ENCODE measurements around the gene NT5C1A. TPM values are rescaled to one million over a fixed set of nuclear protein-coding genes. Genes with fewer than 3 reads are reported as not detected.

Gene NT5C1A
- total RNA-seq, 2 experiments from 2014 or later, result 1.1 to 1.3 TPM

DNA sequence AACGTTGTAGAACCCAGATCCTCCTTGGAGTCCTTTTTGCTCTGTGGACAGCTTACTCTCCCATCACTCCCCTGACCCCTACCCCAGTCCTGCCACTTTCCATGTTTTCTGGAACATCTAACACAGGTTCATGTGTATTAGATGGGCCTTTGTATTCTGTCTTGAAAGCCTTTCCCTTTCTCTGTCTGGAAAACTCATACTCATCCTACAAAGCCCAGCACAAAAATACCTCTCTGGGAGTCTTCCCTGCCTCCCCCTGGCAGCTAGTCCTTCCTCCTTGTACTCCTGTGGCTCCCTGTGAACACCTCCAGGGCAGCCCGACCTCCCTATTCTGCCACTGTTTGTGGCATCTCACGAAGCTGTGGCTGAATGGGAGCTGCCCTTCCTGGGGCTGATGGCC, 24.7 kb downstream of the NT5C1A start:
- Histone ChIP-seq H3K27me3 (ENCODE audit: control insufficient read depth in 1 of 2, insufficient read depth in 2 of 2, low read length in 2 of 2) (peaks cover 0 to 2% of the 10 kb centered on the region in 2 experiments), H3K9me3 (ENCODE audit: control insufficient read depth in 1 of 2, insufficient read depth in 1 of 2, low read length in 2 of 2) (no peaks in the 10 kb centered on the region), H3K4me1 (ENCODE audit: insufficient read depth, low read length) (no peaks in the 10 kb centered on the region), H3K4me3 (ENCODE audit: low read length) (no peak overlapping the region), H3K36me3 (ENCODE audit: insufficient read depth, low read length) (no peaks in the 10 kb centered on the region), H3K27ac (ENCODE audit: low read depth in 1 of 2, low read length in 2 of 2) (no peak overlapping the region)
- TF ChIP-seq, protein P1, sequence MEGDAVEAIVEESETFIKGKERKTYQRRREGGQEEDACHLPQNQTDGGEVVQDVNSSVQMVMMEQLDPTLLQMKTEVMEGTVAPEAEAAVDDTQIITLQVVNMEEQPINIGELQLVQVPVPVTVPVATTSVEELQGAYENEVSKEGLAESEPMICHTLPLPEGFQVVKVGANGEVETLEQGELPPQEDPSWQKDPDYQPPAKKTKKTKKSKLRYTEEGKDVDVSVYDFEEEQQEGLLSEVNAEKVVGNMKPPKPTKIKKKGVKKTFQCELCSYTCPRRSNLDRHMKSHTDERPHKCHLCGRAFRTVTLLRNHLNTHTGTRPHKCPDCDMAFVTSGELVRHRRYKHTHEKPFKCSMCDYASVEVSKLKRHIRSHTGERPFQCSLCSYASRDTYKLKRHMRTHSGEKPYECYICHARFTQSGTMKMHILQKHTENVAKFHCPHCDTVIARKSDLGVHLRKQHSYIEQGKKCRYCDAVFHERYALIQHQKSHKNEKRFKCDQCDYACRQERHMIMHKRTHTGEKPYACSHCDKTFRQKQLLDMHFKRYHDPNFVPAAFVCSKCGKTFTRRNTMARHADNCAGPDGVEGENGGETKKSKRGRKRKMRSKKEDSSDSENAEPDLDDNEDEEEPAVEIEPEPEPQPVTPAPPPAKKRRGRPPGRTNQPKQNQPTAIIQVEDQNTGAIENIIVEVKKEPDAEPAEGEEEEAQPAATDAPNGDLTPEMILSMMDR (IDR thresholded peaks at IDR 0.05), result no peak
- Mint-ChIP-seq H3K4me3 (no peak overlapping the region), H3K9me3 (no peaks in the 10 kb centered on the region), H3K36me3 (ENCODE audit: low read depth) (no peaks in the 10 kb centered on the region), H3K27me3 (no peaks in the 10 kb centered on the region), H3K4me1 (ENCODE audit: low read depth) (no peaks in the 10 kb centered on the region), H3K27ac (no peak overlapping the region)
- intact Hi-C loops (cut with DNase I, micrococcal nuclease), result no loop called here
- DNase-seq (no peak), ATAC-seq (ENCODE audit: poor library complexity) (no peak)
- CTCF ChIA-PET, result interaction anchor here (0.7 to 1.8 kb wide), 2 partner anchors 10 to 41 kb away, joined by 4 to 6 read pairs; no protein-coding TSS in a partner anchor
- POLR2A ChIA-PET, result interaction anchor here (0.8 kb wide), 1 partner anchor 11 kb away, joined by 3 read pairs; no protein-coding TSS in a partner anchor

DNA sequence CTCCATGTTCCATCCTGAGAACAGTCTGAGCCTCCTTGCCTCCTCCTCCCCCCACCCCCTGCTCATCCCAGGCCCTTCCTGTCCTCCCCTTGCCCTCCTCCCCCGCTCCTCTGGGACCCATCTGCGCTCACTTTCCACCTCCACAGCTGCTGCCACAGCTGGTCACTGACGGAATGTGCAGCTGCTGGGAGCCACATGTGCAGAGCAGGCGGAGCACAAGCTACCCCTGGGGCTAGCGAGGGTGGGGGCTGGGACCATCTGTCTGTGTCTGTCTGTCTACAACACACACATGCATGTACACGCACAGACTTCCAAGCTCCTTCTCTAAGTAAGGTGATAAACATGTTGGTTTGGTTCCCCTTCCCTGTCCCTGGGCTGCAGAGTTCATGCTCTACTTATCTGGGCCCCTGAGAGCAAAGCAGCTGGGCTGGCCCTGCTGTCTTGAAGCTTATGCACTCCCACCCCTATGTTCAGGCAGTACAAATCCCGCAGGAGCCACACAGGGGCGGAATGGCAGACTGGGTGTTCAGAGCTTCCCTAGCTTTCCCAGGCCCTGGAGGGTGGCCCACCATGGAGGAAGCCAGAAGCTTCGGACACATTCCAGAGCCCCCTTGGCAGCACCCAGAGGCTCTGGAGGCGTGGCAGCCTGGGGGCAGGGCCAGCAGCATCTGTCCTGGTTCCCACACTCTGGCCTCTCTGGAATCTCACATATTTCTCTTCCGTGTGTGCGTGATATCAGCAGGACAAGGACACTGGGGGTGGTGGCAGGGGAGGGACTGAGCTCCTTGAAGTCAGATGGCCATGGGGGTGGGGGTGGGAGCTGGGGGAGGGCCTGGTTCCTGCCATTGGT, 25.4 kb downstream of the NT5C1A start:
- Mint-ChIP-seq H3K9me3 (no peaks in the 10 kb centered on the region), H3K36me3 (ENCODE audit: low read depth) (no peaks in the 10 kb centered on the region), H3K4me1 (ENCODE audit: low read depth) (no peaks in the 10 kb centered on the region), H3K27me3 (no peaks in the 10 kb centered on the region), H3K4me3 (no peak overlapping the region), H3K27ac (no peak overlapping the region)
- intact Hi-C loops (cut with DNase I, micrococcal nuclease), result no loop called here
- CTCF ChIA-PET, result interaction anchor here (0.7 to 1.8 kb wide), 3 partner anchors 11 to 40 kb away, joined by 4 to 6 read pairs (median 4); no protein-coding TSS in a partner anchor
- Histone ChIP-seq H3K27ac (ENCODE audit: low read depth in 1 of 2, low read length in 2 of 2) (no peak overlapping the region), H3K36me3 (ENCODE audit: insufficient read depth, low read length) (no peaks in the 10 kb centered on the region), H3K27me3 (ENCODE audit: control insufficient read depth in 1 of 2, insufficient read depth in 2 of 2, low read length in 2 of 2) (peaks cover 0 to 2% of the 10 kb centered on the region in 2 experiments), H3K4me3 (ENCODE audit: low read length) (no peak overlapping the region), H3K9me3 (ENCODE audit: control insufficient read depth in 1 of 2, insufficient read depth in 1 of 2, low read length in 2 of 2) (no peaks in the 10 kb centered on the region), H3K4me1 (ENCODE audit: insufficient read depth, low read length) (no peaks in the 10 kb centered on the region)
- ATAC-seq (ENCODE audit: poor library complexity) (no peak), DNase-seq (no peak)
- TF ChIP-seq, protein P1 (IDR thresholded peaks at IDR 0.05), result no peak
- POLR2A ChIA-PET, result no interaction called here

DNA sequence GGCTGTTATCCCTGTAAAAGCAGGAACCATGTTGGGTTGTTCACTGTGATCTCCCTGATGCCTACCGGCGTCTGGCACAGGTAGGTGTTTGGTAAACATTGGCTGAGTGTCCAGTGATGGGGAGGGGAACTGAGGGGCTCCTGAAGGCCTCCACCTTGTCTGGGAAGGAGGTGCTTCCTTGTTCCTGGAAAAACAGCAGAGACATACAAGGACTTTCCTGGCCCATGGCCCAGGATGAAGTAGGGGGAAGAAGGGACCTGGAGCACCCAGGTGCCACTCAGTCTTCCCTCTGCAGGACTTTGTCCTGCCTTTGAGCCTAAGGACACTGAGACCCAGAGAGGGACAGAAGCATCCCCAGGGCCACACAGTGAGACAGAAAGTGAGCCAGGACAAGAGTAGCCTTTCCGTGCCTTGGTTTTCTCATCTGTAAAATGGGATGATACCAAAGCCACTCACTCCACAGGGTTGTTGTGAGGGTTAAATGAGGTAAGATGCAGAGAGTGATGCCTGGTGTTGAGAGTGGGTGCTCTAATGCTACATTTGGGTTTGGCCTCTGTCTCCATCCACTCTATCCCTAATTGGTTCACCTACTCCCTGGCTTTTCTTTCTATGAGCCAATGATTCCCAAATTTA, 26.4 kb downstream of the NT5C1A start:
- H3K4me1 ChIP-seq (ENCODE audit: insufficient read depth, low read length), result no peaks in the 10 kb centered on the region
- TF ChIP-seq, protein P1 (IDR thresholded peaks at IDR 0.05), result no peak

More for the DNA sequence above, 26.4 kb downstream of the NT5C1A start:
- DNase-seq (no peak), ATAC-seq (ENCODE audit: poor library complexity) (no peak)
- Histone ChIP-seq H3K27ac (ENCODE audit: low read depth in 1 of 2, low read length in 2 of 2) (no peak overlapping the region), H3K4me3 (ENCODE audit: low read length) (no peak overlapping the region), H3K27me3 (ENCODE audit: control insufficient read depth in 1 of 2, insufficient read depth in 2 of 2, low read length in 2 of 2) (peaks cover 0 to 2% of the 10 kb centered on the region in 2 experiments), H3K36me3 (ENCODE audit: insufficient read depth, low read length) (no peaks in the 10 kb centered on the region), H3K9me3 (ENCODE audit: control insufficient read depth in 1 of 2, insufficient read depth in 1 of 2, low read length in 2 of 2) (no peaks in the 10 kb centered on the region)
- intact Hi-C loops (cut with DNase I, micrococcal nuclease), result no loop called here
- no peaks in the 10 kb centered on the region for H3K27me3 Mint-ChIP-seq
- H3K36me3 Mint-ChIP-seq (ENCODE audit: low read depth), result no peaks in the 10 kb centered on the region
- no peak overlapping the region for H3K4me3 Mint-ChIP-seq
- H3K9me3 Mint-ChIP-seq, result no peaks in the 10 kb centered on the region
- POLR2A ChIA-PET, result no interaction called here
- H3K27ac Mint-ChIP-seq, result no peak overlapping the region
- CTCF ChIA-PET, result interaction anchor here (1.8 kb wide), 1 partner anchor 8 kb away, joined by 5 read pairs; no protein-coding TSS in a partner anchor
- no peaks in the 10 kb centered on the region for H3K4me1 Mint-ChIP-seq (ENCODE audit: low read depth)
